Lung microvascular endothelial cell (primary cell): ENCODE data around the gene USP6NL. TPM values are rescaled to one million over a fixed set of nuclear protein-coding genes. Genes with fewer than 3 reads are reported as not detected.

Source experiments
- DNase-seq, 2 donors: peaks; one replicate each; pipeline versions ENCODE4 v3.0.0 to v3.0.0-alpha.2; 2010; ENCODE audit warnings: low read depth in 2 of 2
- total RNA-seq: library from RNA; depleted of rRNA; stranded (reverse); fragments of >200 nt; gene quantifications from 2 replicates; pipeline ENCODE4 v1.2.1, GENCODE V29; 2014

USP6NL gene
- total RNA-seq, 1 donor from 2014 or later: 11.3 TPM

- DNase-seq: no peak
These were observed 5.8 kb upstream of the USP6NL start for GRCh38 chr10:11617233-11617632.

- DNase-seq: no peak
These were observed 4.6 kb upstream of the USP6NL start for GRCh38 chr10:11616021-11616420.

- no peak for DNase-seq
These were observed 3.9 kb upstream of the USP6NL start for GRCh38 chr10:11615396-11615795.

- peak; percentile 21 to 22 for DNase-seq
These were observed 861 bp upstream of the USP6NL start for GRCh38 chr10:11612021-11613001.

- peak; percentile 44 to 48 for DNase-seq
These were observed 613 bp downstream of the USP6NL start for GRCh38 chr10:11610826-11611247.

- DNase-seq: peak in 1 of 2 donors; percentile 29
These were observed 1.2 kb downstream of the USP6NL start for GRCh38 chr10:11610166-11610825.

- DNase-seq: peak in 1 of 2 donors; percentile 22
These were observed 1.9 kb downstream of the USP6NL start for GRCh38 chr10:11609492-11610093.

GRCh38 chr10:11609052-11609451 is 2.4 kb downstream of the USP6NL start:
- no peak for DNase-seq

GRCh38 chr10:11608159-11609013 is 3.1 kb downstream of the USP6NL start:
- DNase-seq: no peak

- no peak for DNase-seq
These were observed 5.5 kb downstream of the USP6NL start for GRCh38 chr10:11605807-11606408.

GRCh38 chr10:11604865-11605650 is 6.4 kb downstream of the USP6NL start:
- DNase-seq: no peak

- no peak for DNase-seq
These were observed 7.7 kb downstream of the USP6NL start for GRCh38 chr10:11603741-11604140.

GRCh38 chr10:11602919-11603523 is 8.4 kb downstream of the USP6NL start:
- DNase-seq: peak in 1 of 2 donors; percentile 47

- no peak for DNase-seq
These were observed 9.1 kb downstream of the USP6NL start for GRCh38 chr10:11602358-11602757.

- DNase-seq: no peak
These were observed 9.8 kb downstream of the USP6NL start for GRCh38 chr10:11601670-11602069.

GRCh38 chr10:11600280-11600679 is 11.2 kb downstream of the USP6NL start:
- no peak for DNase-seq

- DNase-seq: no peak
These were observed 12.6 kb downstream of the USP6NL start for GRCh38 chr10:11598712-11599397.

GRCh38 chr10:11597470-11597869 is 14.0 kb downstream of the USP6NL start:
- peak in 1 of 2 donors; percentile 6 for DNase-seq

- DNase-seq: peak; percentile 34 to 70
These were observed 16.1 kb downstream of the USP6NL start for GRCh38 chr10:11595395-11595692.
